AG09309 (cell line): ENCODE measurements around the gene LY9.

Experiments used
- DNase-seq: peaks from one replicate; pipeline ENCODE4 v3.0.0-alpha.2; 2010; ENCODE audit warnings: low read depth
- H3K4me3 ChIP-seq: 2 replicates; pipeline ENCODE4 v1.5.1; 2011; ENCODE audit warnings: mild to moderate bottlenecking, low read depth, low read length, moderate library complexity; ENCODE audit not compliant: control insufficient read depth
- CTCF ChIP-seq: IDR thresholded peaks from 2 replicates; pipeline ENCODE4 v1.5.1; 2011; ENCODE audit warnings: mild to moderate bottlenecking, low read depth, low read length, inconsistent platforms; ENCODE audit not compliant: insufficient read depth, control insufficient read depth; ENCODE audit errors: missing control alignments

LY9 gene

GRCh38 chr1:160759740-160760139, 36.2 kb upstream of the LY9 start:
- no peak for TF ChIP-seq CTCF
- DNase-seq: no peak
- no peak overlapping the region for H3K4me3 ChIP-seq

GRCh38 chr1:160761046-160761445, 34.9 kb upstream of the LY9 start:
- H3K4me3 ChIP-seq: no peak overlapping the region
- TF ChIP-seq CTCF: no peak
- DNase-seq: no peak

- no peak for DNase-seq
Observed at GRCh38 chr1:160761886-160762285, 34.1 kb upstream of the LY9 start.

GRCh38 chr1:160763993-160764392, 32.0 kb upstream of the LY9 start:
- no peak overlapping the region for H3K4me3 ChIP-seq
- TF ChIP-seq CTCF: no peak
- no peak for DNase-seq

More at GRCh38 chr1:160761886-160762285, 34.1 kb upstream of the LY9 start:
- TF ChIP-seq CTCF: no peak
- no peak overlapping the region for H3K4me3 ChIP-seq

GRCh38 chr1:160767395-160768294, 28.3 kb upstream of the LY9 start:
- no peak for DNase-seq
- TF ChIP-seq CTCF: no peak

GRCh38 chr1:160768295-160768657, 27.7 kb upstream of the LY9 start:
- no peak for DNase-seq
- H3K4me3 ChIP-seq: no peak overlapping the region

More at GRCh38 chr1:160767395-160768294, 28.3 kb upstream of the LY9 start:
- H3K4me3 ChIP-seq: no peak overlapping the region

More at GRCh38 chr1:160768295-160768657, 27.7 kb upstream of the LY9 start:
- peak; percentile 27 for TF ChIP-seq CTCF
